Activated CD4-positive, alpha-beta T cell treated with anti-CD3 and anti-CD28 coated beads, Interleukin-2, amount 10 ng/mL, durations not matched to agents 7 days and 5 days (primary cell): Measurements from ENCODE around the gene WNT3. TPM values are rescaled to one million over a fixed set of nuclear protein-coding genes. Genes with fewer than 3 reads are reported as not detected.
"Not testable (repeated sequence)": the region's sequence is repeated elsewhere in the genome, so short reads cannot be mapped to it uniquely, and the experiment has no call there.

ENCODE experiments used
- CTCF ChIA-PET: fragments of 350-600 bp; sonication (Branson Sonifier 250); formaldehyde crosslinking; loops from one replicate; lab custom pipeline; 2021; ENCODE audit warnings: antibody characterized with exemption; lab: Charles Lee
- POLR2A ChIA-PET: fragments of 350-600 bp; sonication (Branson Sonifier 250); formaldehyde crosslinking; loops from one replicate; lab custom pipeline; 2021; ENCODE audit warnings: antibody characterized with exemption; lab: Charles Lee
- DNase-seq: peaks from one replicate; pipeline ENCODE4 v3.0.0-alpha.2; 2020
- H3K27ac Mint-ChIP-seq: one replicate; pipeline ENCODE4 v1.8.0; 2021; ENCODE audit warnings: mild to moderate bottlenecking, moderate library complexity, mixed read lengths
- H3K27me3 Mint-ChIP-seq: one replicate; pipeline ENCODE4 v1.8.0; 2021; ENCODE audit warnings: mixed read lengths
- H3K36me3 Mint-ChIP-seq: one replicate; pipeline ENCODE4 v1.8.0; 2021; ENCODE audit warnings: low read depth, mixed read lengths
- H3K4me1 Mint-ChIP-seq: one replicate; pipeline ENCODE4 v1.8.0; 2021; ENCODE audit warnings: mixed read lengths
- H3K4me3 Mint-ChIP-seq: one replicate; pipeline ENCODE4 v1.8.0; 2021; ENCODE audit warnings: mild to moderate bottlenecking, moderate library complexity, mixed read lengths
- H3K9me3 Mint-ChIP-seq: one replicate; pipeline ENCODE4 v1.8.0; 2021; ENCODE audit warnings: mixed read lengths
- total RNA-seq, 2 experiments: library from RNA; stranded (reverse); gene quantifications; one replicate each; pipeline ENCODE4 v1.2.3, GENCODE V29; 2021

Gene WNT3
- total RNA-seq, 2 experiments from 2014 or later: not detected

DNA sequence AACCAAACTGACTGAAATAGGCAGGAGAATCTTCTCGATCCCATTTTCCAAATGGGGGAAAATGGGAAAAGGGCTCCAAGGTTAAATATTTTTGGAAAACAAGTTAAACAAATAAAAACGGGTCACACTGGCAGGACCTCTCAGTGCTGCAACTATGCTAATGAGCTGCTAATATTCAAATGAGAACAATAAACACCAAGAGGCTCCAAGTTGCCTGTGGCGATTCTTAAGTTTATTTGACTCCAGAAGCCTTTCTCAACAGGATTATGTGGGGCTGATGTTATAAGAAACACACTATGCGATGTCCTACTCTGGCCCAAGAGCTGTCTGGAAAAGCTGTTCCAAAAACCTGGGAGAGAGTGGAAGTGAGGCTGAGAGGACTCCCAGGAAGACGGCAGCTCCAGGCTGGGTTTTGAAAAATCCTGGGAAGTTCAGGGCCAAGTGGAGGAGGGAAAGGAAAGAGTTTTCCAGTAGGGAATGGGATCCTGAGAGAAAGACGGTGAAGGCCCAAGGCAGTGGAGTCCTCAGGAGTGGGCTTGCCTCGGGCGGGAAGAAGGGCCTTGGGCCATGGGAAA is 21.4 kb downstream of the WNT3 start:
- ChIA-PET CTCF (interaction anchor here (1.2 to 2.1 kb wide), 3 partner anchors 10 to 18 kb away, joined by 3 to 4 read pairs (median 3); no protein-coding TSS in a partner anchor), POLR2A (no interaction called here)
- DNase-seq: no peak
- Mint-ChIP-seq H3K9me3 (no peaks in the 10 kb centered on the region), H3K4me1 (no peaks in the 10 kb centered on the region), H3K36me3 (no peaks in the 10 kb centered on the region), H3K27ac (no peak overlapping the region), H3K4me3 (no peak overlapping the region), H3K27me3 (peaks cover 7% of the 10 kb centered on the region)

DNA sequence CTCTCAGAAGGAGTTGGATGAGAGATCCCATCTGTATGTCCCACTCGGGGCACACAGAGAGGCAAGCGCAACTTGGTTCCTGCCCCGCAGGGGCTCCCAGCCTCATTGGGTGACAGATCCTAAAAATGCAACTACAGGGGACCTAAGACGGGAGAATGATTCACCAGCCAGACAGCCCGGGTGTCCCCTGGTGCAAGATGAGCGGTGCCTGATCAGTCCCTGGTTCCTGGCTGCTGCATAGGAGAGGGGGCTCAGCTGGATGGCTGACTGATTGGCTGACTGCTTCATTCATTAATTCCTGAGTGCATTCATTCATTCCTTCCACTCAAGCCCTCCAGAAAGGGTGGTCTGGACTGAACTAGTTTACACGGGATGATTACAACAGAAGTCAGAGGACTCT is 22.0 kb downstream of the WNT3 start:
- CTCF ChIA-PET: interaction anchor here (1.2 to 1.4 kb wide), 2 partner anchors 9 to 14 kb away, joined by 3 read pairs; no protein-coding TSS in a partner anchor
- peaks cover 7% of the 10 kb centered on the region for H3K27me3 Mint-ChIP-seq

DNA sequence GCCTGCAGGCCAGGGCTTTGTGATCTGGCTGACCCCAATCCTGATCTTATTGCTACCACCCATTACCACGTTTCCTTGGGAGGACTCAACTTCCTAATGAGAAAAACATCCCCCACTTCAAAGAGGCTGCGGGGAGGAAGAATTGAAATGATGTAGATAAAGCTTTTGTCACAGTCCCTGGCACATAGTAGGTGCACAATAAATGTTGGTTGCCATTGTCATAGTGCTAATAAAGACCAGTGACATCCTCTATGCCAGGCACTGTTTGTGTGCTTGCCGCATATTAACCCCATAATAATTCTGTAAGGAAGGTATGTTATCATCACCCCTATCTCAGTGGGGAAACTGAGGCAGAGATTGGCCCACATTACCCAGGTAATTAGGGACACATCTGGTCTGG is 22.4 kb downstream of the WNT3 start:
- CTCF ChIA-PET: interaction anchor here (1.2 kb wide), 1 partner anchor 13 kb away, joined by 3 read pairs; no protein-coding TSS in a partner anchor
- H3K27ac Mint-ChIP-seq: no peak overlapping the region

More for the DNA sequence above, 22.0 kb downstream of the WNT3 start:
- Mint-ChIP-seq H3K4me1 (no peaks in the 10 kb centered on the region), H3K36me3 (no peaks in the 10 kb centered on the region), H3K4me3 (no peak overlapping the region), H3K27ac (no peak overlapping the region), H3K9me3 (no peaks in the 10 kb centered on the region)
- POLR2A ChIA-PET: interaction anchor here (0.6 kb wide), 1 partner anchor 98 kb away, joined by 10 read pairs; no protein-coding TSS in a partner anchor
- DNase-seq: no peak

DNA sequence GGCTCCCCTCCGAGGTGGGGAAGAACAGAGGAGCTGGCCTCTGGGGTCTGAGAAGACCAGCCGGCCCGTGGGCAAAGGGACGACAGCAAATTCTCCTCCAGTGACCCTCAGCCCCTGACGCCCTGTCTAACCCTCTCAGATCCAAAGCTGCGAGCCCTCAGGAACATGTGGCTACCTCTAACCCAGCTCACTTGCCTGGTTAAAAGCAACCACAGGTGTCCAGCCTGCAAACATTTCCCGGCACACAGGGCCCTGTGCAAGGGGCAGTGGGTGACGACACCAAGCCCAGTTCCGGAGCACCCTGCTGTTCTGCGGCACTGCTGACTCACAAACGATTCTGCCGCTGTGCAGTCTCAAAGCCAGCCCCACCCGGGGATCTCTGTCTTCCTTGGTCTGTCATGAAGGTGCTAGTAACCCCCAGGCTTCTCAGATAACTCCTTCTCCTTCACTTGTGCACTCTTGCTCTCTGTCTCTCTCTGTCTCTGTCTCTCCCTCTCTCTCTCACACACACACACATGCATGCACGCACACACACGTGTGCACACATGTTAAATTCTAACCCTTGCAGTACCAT is 23.0 kb downstream of the WNT3 start:
- H3K27me3 Mint-ChIP-seq: peaks cover 7% of the 10 kb centered on the region
- H3K27ac Mint-ChIP-seq: no peak overlapping the region
- POLR2A ChIA-PET: interaction anchor here (0.6 kb wide), 1 partner anchor 99 kb away, joined by 10 read pairs; no protein-coding TSS in a partner anchor
- CTCF ChIA-PET: interaction anchor here (0.9 to 1.2 kb wide), 2 partner anchors 13 to 210 kb away, joined by 3 read pairs; no protein-coding TSS in a partner anchor
- no peaks in the 10 kb centered on the region for H3K4me1 Mint-ChIP-seq
- no peaks in the 10 kb centered on the region for H3K9me3 Mint-ChIP-seq
- H3K36me3 Mint-ChIP-seq: no peaks in the 10 kb centered on the region
- DNase-seq: no peak
- H3K4me3 Mint-ChIP-seq: no peak overlapping the region

More for the DNA sequence above, 22.4 kb downstream of the WNT3 start:
- Mint-ChIP-seq H3K36me3 (no peaks in the 10 kb centered on the region), H3K9me3 (no peaks in the 10 kb centered on the region), H3K4me1 (no peaks in the 10 kb centered on the region), H3K27me3 (peaks cover 7% of the 10 kb centered on the region), H3K4me3 (no peak overlapping the region)
- POLR2A ChIA-PET: interaction anchor here (0.6 kb wide), 1 partner anchor 98 kb away, joined by 10 read pairs; no protein-coding TSS in a partner anchor
- DNase-seq: no peak

DNA sequence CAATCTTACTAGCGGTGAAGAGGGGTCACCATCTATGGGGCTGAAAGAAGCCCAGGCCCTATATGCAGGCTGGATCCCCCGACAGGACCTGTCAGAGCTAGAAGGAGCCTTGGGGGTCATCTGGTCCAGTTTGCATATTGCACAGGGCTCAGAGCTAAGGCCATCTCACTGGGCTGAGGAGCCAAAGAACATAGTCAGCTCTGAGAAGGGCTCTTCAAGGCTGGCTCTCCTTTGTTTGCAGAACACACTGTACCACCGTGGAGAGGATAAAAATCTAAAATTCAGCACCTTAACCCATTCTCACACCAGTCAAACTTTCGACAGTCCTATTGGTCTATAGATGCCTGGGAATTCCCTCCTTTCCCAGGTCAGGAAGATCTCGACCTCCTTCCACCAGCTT is 24.2 kb downstream of the WNT3 start:
- Mint-ChIP-seq H3K9me3 (no peaks in the 10 kb centered on the region), H3K36me3 (no peaks in the 10 kb centered on the region), H3K4me1 (no peaks in the 10 kb centered on the region), H3K4me3 (no peak overlapping the region), H3K27ac (no peak overlapping the region), H3K27me3 (peaks cover 7% of the 10 kb centered on the region)
- ChIA-PET CTCF (no interaction called here), POLR2A (no interaction called here)
- DNase-seq: no peak

DNA sequence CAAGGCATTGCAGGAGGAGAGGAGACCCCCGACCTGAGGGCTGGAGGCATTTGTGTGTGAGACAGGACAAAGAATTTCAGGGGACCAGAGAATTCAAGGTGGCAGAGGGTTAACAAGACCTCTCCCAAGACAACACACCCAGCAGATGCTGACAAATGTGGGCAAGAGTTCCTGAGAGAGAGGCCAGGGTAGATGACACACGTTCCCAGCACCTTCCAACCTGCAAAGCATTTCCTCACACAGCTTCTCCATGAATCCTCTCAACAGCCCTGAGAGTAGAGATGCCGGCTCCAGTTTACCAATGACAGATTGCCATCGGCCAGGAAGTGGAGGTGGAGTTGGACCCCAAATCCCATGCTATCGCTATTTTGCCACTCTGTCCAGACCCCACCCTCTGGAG is 25.0 kb downstream of the WNT3 start:
- ChIA-PET CTCF (no interaction called here), POLR2A (no interaction called here)
- Mint-ChIP-seq H3K36me3 (no peaks in the 10 kb centered on the region), H3K27me3 (peaks cover 7% of the 10 kb centered on the region), H3K4me3 (no peak overlapping the region), H3K27ac (no peak overlapping the region), H3K4me1 (no peaks in the 10 kb centered on the region), H3K9me3 (no peaks in the 10 kb centered on the region)
- DNase-seq: no peak

DNA sequence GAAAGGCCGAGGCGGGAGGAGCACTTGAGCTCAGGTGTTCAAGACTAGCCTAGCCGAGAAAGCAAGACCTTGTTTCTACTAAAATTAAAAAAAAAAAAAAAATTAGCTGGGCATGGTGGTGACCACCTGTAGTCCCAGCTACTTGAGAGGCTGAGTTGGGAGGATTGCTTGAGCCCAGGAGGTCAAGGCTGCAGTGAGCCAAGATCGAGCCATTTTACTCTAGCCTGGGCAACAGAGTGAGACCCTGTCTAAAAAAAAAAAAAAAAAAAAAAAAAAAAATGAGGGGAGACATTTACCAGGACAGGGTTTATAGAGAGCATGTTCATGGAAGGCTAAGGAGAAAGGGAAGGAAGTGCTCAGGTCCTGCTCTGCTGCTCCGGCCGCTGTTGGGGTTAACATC is 25.5 kb downstream of the WNT3 start:
- H3K4me1 Mint-ChIP-seq, POLR2A ChIA-PET, DNase-seq, H3K27me3 Mint-ChIP-seq, CTCF ChIA-PET, H3K9me3 Mint-ChIP-seq, H3K36me3 Mint-ChIP-seq, H3K4me3 Mint-ChIP-seq, H3K27ac Mint-ChIP-seq: not testable (repeated sequence)

DNA sequence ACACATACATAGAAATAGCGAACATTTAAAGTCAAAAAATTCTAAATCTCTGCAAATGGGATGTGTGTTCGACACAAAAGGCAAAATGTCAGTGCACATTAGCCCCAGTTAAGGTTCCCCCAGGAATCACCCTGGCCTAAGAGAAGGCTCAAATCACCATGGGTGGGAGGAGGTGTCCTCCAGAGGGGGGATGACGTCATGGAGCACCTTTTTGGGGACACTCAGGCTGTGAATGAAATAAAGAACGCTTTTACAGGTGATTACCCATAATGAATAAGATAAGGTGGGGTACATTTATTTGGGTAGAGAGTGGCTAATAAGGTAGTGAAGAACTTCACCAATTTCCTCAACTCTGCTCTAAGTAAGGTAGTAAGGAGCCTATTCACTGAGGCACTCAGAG is 26.4 kb downstream of the WNT3 start:
- peaks cover 7% of the 10 kb centered on the region for H3K27me3 Mint-ChIP-seq
- H3K4me3 Mint-ChIP-seq: no peak overlapping the region
- H3K9me3 Mint-ChIP-seq: no peaks in the 10 kb centered on the region
- ChIA-PET CTCF (no interaction called here), POLR2A (no interaction called here)
- no peak for DNase-seq
- H3K4me1 Mint-ChIP-seq: no peaks in the 10 kb centered on the region
- no peak overlapping the region for H3K27ac Mint-ChIP-seq
- no peaks in the 10 kb centered on the region for H3K36me3 Mint-ChIP-seq

DNA sequence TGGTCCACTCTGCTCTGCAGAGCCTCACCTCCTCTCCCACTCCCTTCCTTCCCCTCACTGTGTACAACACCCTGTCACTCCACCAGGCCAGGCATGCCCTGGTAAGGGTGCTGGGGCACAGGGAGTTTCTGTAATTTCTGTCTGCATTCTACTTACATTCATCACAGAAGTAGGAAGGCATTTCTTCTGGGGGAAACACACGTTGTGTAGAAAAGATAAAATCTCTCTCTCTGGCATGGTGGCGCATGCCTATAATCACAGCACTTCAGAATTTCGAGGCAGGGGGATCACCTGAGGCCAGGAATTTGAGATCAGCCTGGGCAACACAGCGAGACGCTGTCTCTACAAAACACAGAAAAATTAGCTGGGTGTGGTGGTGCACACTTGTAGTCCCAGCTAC is 27.0 kb downstream of the WNT3 start:
- H3K36me3 Mint-ChIP-seq: no peaks in the 10 kb centered on the region
- H3K27me3 Mint-ChIP-seq: peaks cover 7% of the 10 kb centered on the region

DNA sequence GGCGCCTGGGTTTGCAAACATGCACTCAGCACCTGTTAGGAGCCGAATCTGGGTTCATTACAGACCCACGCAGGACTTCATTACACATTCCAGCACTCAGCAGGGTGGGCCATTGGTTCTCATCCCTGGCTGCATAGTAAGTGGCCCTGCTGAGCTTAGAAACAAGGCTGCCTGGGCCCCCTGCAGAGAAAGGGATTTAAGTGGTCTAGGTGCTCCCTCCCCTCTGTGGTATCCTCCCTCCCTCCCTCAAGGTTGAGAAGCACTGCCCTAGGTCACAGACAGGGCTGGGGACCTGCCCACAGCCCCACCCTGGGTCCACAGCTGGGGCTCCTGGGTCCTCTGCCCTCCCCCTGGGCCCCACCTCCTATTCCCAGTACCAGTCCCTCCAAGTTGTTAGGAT is 28.3 kb downstream of the WNT3 start:
- Mint-ChIP-seq H3K4me1 (no peaks in the 10 kb centered on the region), H3K9me3 (no peaks in the 10 kb centered on the region), H3K27me3 (peaks cover 7% of the 10 kb centered on the region), H3K36me3 (no peaks in the 10 kb centered on the region), H3K27ac (no peak overlapping the region), H3K4me3 (no peak overlapping the region)
- CTCF ChIA-PET: interaction anchor here (0.6 to 1.2 kb wide), 2 partner anchors 30 to 45 kb away, joined by 3 to 6 read pairs; no protein-coding TSS in a partner anchor
- POLR2A ChIA-PET: no interaction called here
- no peak for DNase-seq

More for the DNA sequence above, 27.0 kb downstream of the WNT3 start:
- no peaks in the 10 kb centered on the region for H3K9me3 Mint-ChIP-seq
- H3K4me3 Mint-ChIP-seq: no peak overlapping the region
- no peak for DNase-seq
- ChIA-PET CTCF (interaction anchor here (0.7 kb wide), 1 partner anchor 345 kb away, joined by 5 read pairs; no protein-coding TSS in a partner anchor), POLR2A (no interaction called here)
- H3K4me1 Mint-ChIP-seq: no peaks in the 10 kb centered on the region
- H3K27ac Mint-ChIP-seq: no peak overlapping the region

DNA sequence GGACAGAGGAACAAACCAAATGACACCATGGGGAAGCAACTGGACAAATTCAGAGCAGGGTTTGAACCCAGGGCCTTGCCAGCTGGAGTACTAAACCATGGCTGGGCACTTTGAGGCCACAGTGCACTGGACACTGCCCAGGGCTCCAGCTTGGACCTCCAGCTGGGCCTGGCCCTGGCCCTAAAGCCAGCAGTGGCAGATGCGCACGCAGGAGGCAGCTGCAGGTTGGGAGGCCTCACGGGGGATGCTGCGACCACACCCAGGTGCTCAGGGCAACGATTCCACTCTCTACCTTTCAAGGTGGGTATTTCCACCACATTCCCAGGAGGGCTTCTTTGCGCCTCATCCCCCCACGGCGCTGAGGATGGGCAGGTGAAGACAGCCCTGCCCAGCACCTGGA is 28.9 kb downstream of the WNT3 start:
- Mint-ChIP-seq H3K27ac (no peak overlapping the region), H3K4me3 (no peak overlapping the region), H3K36me3 (no peaks in the 10 kb centered on the region), H3K27me3 (peaks cover 7% of the 10 kb centered on the region), H3K4me1 (no peaks in the 10 kb centered on the region), H3K9me3 (no peaks in the 10 kb centered on the region)
- ChIA-PET POLR2A (no interaction called here), CTCF (interaction anchor here (0.6 to 1.2 kb wide), 2 partner anchors 29 to 46 kb away, joined by 3 to 6 read pairs; no protein-coding TSS in a partner anchor)
- no peak for DNase-seq

DNA sequence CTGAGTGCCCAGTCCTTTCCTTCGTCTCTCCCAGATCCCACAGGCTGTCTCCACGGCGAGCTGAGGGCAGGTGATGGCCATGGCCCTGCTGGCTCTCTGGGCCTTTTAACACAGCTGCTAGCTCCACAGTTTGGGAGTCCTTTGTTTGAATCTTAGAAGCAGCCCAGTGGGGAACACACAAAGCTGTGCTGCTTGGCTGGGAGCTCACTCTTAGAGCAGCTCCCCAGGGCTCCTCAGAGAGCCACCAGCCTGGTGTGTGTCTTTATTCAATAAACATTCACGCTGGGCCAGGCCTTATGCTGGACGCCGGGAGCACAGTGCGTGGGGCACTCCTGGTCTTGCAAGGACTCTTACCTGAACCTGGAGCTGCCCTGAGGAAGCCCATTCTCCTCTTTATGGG is 29.7 kb downstream of the WNT3 start:
- Mint-ChIP-seq H3K36me3 (no peaks in the 10 kb centered on the region), H3K4me3 (no peak overlapping the region), H3K27ac (no peak overlapping the region), H3K27me3 (peaks cover 5% of the 10 kb centered on the region), H3K9me3 (no peaks in the 10 kb centered on the region), H3K4me1 (no peaks in the 10 kb centered on the region)
- POLR2A ChIA-PET: no interaction called here
- CTCF ChIA-PET: no interaction called here
- no peak for DNase-seq

DNA sequence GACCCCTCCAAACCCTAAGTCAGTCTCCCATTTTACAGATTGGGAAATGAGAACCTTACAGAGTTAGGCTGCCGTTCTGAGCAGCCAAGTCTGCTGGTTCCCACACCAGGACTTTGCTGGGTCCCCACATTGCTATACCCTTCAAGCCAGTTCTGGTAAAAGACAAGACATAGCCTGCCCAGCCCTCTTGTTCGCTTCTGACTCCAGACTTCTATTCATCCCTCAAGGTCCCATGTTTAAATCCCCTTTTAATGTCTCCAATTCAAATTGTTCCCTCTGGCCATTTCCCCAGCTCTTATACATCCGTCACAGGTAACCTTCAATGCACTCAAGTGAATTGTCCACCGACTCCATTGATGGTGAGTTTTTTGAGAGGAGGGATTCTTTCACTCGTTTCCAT is 30.2 kb downstream of the WNT3 start:
- POLR2A ChIA-PET: no interaction called here

More for the DNA sequence above, 30.2 kb downstream of the WNT3 start:
- CTCF ChIA-PET: no interaction called here
- Mint-ChIP-seq H3K36me3 (no peaks in the 10 kb centered on the region), H3K4me3 (no peak overlapping the region), H3K9me3 (no peaks in the 10 kb centered on the region), H3K4me1 (no peaks in the 10 kb centered on the region), H3K27ac (no peak overlapping the region), H3K27me3 (peaks cover 1% of the 10 kb centered on the region)
- DNase-seq: no peak
